Omental fat pad (tissue), 4 donors: ENCODE results near the gene MUS81. TPM values are rescaled to one million over a fixed set of nuclear protein-coding genes. Genes with fewer than 3 reads are reported as not detected.

Experiments
- ATAC-seq: fragments of 150-250 bp; one replicate; pipeline ENCODE4 v1.9.1; 2016; ENCODE audit warnings: mild to moderate bottlenecking, moderate library complexity; ENCODE audit not compliant: low FRiP score
- DNase-seq: peaks from one replicate; pipeline ENCODE4 v3.0.0-alpha.2; 2019; ENCODE audit warnings: low spot score
- total RNA-seq, 4 donors: library from RNA; depleted of rRNA; stranded (reverse); fragments of >200 nt; gene quantifications; one replicate each; pipeline ENCODE4 v1.1.0, GENCODE V29; 2016
- TF ChIP-seq, protein P1 (sequence below), 3 donors: fragments of 450-650 bp; IDR thresholded peaks; one replicate each; pipeline ENCODE4 v1.5.1; 2016 to 2017; ENCODE audit warnings: antibody characterized with exemption in 3 of 3, mild to moderate bottlenecking in 3 of 3, moderate library complexity in 2 of 3

MUS81 gene, protein sequence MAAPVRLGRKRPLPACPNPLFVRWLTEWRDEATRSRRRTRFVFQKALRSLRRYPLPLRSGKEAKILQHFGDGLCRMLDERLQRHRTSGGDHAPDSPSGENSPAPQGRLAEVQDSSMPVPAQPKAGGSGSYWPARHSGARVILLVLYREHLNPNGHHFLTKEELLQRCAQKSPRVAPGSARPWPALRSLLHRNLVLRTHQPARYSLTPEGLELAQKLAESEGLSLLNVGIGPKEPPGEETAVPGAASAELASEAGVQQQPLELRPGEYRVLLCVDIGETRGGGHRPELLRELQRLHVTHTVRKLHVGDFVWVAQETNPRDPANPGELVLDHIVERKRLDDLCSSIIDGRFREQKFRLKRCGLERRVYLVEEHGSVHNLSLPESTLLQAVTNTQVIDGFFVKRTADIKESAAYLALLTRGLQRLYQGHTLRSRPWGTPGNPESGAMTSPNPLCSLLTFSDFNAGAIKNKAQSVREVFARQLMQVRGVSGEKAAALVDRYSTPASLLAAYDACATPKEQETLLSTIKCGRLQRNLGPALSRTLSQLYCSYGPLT
- total RNA-seq: 10 to 100 TPM; 25.9 to 60.8 (median 28.8) TPM

DNA sequence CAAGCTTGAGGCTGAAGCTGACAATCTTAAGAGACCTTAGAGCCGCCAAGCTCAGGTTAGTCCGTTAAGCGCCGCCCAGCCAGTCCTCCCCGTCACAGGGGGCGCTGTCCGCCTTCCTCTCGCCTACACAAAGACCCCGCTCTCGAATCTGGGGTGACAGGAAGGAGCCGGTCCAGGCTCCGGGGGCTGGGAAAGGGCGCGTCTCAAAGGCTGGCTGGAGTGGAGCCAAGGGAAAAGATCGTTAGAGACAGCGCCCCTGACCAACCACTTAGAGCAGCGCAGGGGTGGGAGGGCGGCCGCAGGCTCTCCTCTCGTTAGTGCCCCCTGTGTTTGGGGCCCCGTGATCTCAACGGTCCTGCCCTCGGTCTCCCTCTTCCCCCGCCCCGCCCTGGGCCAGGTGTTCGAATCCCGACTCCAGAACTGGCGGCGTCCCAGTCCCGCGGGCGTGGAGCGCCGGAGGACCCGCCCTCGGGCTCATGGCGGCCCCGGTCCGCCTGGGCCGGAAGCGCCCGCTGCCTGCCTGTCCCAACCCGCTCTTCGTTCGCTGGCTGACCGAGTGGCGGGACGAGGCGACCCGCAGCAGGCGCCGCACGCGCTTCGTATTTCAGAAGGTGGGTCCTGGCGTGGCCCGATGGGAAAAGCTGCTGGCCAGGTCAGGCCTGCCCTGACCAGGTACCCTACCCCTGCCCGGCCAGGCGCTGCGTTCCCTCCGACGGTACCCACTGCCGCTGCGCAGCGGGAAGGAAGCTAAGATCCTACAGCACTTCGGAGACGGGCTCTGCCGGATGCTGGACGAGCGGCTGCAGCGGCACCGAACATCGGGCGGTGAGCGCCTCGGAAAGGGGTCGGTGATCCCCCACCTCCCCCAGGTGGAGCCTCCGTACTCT is at the start of gene MUS81:
MUS81 (plus strand) TSS at position 156 of the 887 bp plus-strand sequence; CDS start at position 477, 321 bp downstream.
- ATAC-seq (peak; percentile 57), DNase-seq (peak; percentile 98)
- TF ChIP-seq, protein P1, sequence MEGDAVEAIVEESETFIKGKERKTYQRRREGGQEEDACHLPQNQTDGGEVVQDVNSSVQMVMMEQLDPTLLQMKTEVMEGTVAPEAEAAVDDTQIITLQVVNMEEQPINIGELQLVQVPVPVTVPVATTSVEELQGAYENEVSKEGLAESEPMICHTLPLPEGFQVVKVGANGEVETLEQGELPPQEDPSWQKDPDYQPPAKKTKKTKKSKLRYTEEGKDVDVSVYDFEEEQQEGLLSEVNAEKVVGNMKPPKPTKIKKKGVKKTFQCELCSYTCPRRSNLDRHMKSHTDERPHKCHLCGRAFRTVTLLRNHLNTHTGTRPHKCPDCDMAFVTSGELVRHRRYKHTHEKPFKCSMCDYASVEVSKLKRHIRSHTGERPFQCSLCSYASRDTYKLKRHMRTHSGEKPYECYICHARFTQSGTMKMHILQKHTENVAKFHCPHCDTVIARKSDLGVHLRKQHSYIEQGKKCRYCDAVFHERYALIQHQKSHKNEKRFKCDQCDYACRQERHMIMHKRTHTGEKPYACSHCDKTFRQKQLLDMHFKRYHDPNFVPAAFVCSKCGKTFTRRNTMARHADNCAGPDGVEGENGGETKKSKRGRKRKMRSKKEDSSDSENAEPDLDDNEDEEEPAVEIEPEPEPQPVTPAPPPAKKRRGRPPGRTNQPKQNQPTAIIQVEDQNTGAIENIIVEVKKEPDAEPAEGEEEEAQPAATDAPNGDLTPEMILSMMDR (IDR thresholded peaks at IDR 0.05): peak in 1 of 3 donors; percentile 82

DNA sequence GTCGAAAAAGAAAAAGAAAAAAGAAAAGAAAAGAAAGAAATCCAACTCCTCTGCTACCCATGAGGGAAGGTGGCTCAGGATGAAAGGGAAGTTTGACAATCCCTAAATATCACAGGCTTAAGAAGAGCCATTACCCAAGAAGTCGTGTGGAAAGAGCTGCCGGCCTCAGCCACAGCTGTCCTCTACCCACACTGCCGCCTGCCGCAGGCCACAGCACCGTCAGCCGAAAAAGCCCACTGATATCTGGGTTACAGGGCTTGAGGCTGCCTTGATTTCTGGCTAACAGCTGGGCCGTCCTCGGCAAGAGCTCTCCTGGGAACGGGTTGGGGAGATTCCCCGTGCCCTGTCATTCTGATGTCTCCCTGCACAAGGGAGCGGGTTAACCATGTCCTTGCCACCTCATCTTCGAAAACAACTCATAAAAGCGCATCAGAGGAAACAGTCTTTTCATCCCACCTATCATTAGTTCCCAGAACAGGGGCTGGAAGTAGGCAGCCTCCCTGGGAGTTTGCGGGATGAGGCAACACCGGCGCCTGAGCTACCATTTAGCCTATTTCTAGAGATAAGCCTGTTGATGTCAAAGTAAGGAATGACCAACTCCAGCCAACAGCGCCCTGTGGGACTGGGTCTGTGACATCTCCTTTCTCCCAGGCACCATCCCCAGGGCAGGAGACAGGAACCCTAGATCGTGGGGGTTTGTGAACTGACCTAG is 48.3 kb upstream of the MUS81 start:
- no peak for ATAC-seq
- TF ChIP-seq, protein P1 (IDR thresholded peaks at IDR 0.05): no peak
- no peak for DNase-seq

DNA sequence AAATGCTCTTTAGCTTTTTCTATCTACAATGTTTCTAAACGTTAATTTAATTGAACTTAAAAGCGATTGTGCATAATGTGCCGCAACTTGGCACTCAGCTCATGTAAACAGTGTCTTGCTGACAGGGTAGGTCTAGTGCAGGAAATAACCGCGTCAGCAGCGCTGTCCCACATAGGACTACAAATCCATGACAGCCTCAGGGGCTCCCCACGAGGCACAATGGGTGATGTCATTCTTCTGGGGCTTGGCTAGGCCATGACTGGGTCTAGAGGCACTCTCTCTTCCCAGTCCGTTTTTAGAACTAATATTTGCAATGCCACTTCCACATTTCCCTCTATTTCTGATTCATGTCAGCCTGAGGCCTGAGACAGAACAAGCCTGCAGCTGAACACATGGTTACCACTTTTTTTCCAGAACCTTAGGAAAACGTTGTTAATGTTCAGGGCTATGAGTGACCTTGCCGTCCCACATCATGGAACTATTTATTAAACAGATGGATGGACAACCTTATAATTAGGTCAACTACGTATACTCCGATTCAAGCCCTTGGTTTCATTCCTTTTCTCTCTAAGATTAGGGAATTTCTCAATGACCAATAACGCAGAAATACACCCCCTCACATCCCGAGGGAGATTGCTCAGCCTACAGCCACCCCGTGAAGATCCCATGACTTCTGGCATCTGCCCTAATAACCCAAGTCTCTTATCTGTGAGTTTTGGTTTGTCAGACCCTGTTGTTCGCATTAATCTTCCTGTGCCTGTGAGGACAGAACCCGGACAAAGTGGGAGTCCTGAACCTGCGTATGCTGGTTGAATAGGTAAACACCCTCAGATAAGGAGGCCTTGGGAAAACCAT is 45.9 kb upstream of the MUS81 start:
- TF ChIP-seq, protein P1 (IDR thresholded peaks at IDR 0.05): no peak
- peak; percentile 47 for DNase-seq
- peak; percentile 33 for ATAC-seq

DNA sequence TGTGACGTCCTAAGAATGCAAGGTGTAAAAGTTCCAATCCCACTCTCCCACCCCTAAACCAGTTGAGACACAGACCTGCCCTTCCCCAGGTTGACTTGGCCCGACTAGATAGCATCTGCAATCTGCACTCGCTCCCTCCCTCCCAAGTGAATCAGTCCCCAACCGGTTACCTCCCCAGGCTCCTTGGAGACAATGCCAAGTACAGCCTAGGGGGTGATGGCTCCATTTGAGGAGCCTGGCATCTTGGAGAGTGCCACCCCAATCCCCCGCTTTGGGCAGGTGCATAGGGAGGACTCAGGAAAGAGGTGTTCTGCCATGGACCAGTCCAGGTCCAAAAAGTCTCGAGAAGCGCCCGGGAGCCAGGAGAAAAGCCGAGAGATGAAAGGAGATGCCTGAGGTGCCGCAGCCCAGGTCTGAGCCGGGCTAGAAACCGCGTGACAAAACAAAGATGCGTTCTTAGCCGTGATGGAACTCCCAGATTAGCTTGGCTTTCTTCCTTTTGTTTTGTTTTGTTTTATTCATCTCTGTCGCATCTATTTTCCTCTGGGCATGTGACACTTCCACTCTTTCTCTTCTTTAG is 45.2 kb upstream of the MUS81 start:
- TF ChIP-seq, protein P1 (IDR thresholded peaks at IDR 0.05): no peak
- DNase-seq: no peak
- no peak for ATAC-seq

DNA sequence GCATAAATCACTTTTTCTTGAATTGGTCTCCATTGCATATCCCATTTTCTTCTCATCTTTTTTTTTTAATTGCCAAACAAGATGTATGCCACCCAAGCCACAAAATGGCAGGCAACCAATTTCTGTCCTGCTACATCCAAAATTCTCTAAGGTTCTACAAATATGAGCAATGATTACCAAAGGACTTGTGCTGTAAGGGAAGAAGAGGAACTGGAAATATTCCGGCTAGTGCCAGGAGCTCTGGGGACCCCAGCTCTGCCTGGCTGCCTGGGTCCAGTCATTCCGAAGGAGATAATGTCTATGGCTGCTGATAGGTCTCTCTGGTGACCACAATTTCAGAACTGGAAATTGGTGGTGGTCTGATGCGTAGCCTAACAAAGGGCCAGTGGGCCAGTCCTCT is 43.5 kb upstream of the MUS81 start:
- DNase-seq: no peak
- no peak for ATAC-seq
- TF ChIP-seq, protein P1 (IDR thresholded peaks at IDR 0.05): no peak
